Measurements from ENCODE around the gene TC2N.
"Not testable (repeated sequence)": the region's sequence is repeated elsewhere in the genome, so short reads cannot be mapped to it uniquely, and the experiment has no call there.

GRCh38 chr14:91739867-91740266 lies 127.5 kb downstream of the TC2N start:
- TF ChIP-seq CEBPB (IDR thresholded peaks at IDR 0.05; ENCODE audit: low read depth, low read length); CTCF (conservative IDR thresholded peaks at IDR 0.05; ENCODE audit: low read depth, low read length); RAD21 (IDR thresholded peaks at IDR 0.05; ENCODE audit: low read length); POLR2A (IDR thresholded peaks at IDR 0.05; ENCODE audit: low read depth, low read length); MXI1 (IDR thresholded peaks at IDR 0.05; ENCODE audit: borderline replicate concordance, low read depth, low read length); FOS (IDR thresholded peaks at IDR 0.05; ENCODE audit: low read depth, low read length): not testable (repeated sequence)
